HG03378 (cell line): ENCODE data around the gene GATC.

ENCODE experiments used
- ATAC-seq: cut with Tn5 transposase; IDR thresholded peaks from one replicate; pipeline ENCODE4 v1.9.1; 2021; ENCODE audit warnings: mild to moderate bottlenecking, moderate library complexity; ENCODE audit not compliant: unreplicated experiment

Gene GATC

GRCh38 chr12:120445911-120446843 is at the start of gene GATC, which contains the start of gene TRIAP1:
Gene GATC (plus strand): TSS chr12:120446444. CDS start chr12:120446481, 37 bp downstream.
Gene TRIAP1 (minus strand): TSS chr12:120446384. CDS start chr12:120446372, 12 bp downstream.
- ATAC-seq: peak; percentile 78

GRCh38 chr12:120397824-120398540 is 48.3 kb upstream of the GATC start:
- ATAC-seq: no peak

- no peak for ATAC-seq
Observed at GRCh38 chr12:120399531-120399930, 46.7 kb upstream of the GATC start.

- no peak for ATAC-seq
Observed at GRCh38 chr12:120402217-120402616, 44.0 kb upstream of the GATC start.

GRCh38 chr12:120403869-120404268 is 42.4 kb upstream of the GATC start:
- ATAC-seq: no peak

GRCh38 chr12:120404271-120404670 is 42.0 kb upstream of the GATC start:
- no peak for ATAC-seq

- ATAC-seq: no peak
Observed at GRCh38 chr12:120406069-120406468, 40.2 kb upstream of the GATC start.

GRCh38 chr12:120406553-120406952 is 39.7 kb upstream of the GATC start:
- ATAC-seq: no peak

- no peak for ATAC-seq
Observed at GRCh38 chr12:120408771-120409170, 37.5 kb upstream of the GATC start.

- no peak for ATAC-seq
Observed at GRCh38 chr12:120412421-120412820, 33.8 kb upstream of the GATC start.

GRCh38 chr12:120413901-120414695 is 32.1 kb upstream of the GATC start:
- no peak for ATAC-seq

- ATAC-seq: no peak
Observed at GRCh38 chr12:120416490-120417216, 29.6 kb upstream of the GATC start.

- ATAC-seq: no peak
Observed at GRCh38 chr12:120417917-120418580, 28.2 kb upstream of the GATC start.

- ATAC-seq: no peak
Observed at GRCh38 chr12:120421701-120422100, 24.5 kb upstream of the GATC start.

- no peak for ATAC-seq
Observed at GRCh38 chr12:120422892-120423456, 23.3 kb upstream of the GATC start.

- no peak for ATAC-seq
Observed at GRCh38 chr12:120425797-120426196, 20.4 kb upstream of the GATC start.

- ATAC-seq: no peak
Observed at GRCh38 chr12:120428597-120429229, 17.5 kb upstream of the GATC start.

GRCh38 chr12:120429368-120429767 is 16.9 kb upstream of the GATC start:
- no peak for ATAC-seq
